Nephron progenitor cell (in vitro differentiated cells): Measurements from ENCODE around the gene JAK1.

Source experiments
- DNase-seq: peaks from one replicate; pipeline ENCODE4 v3.0.0; 2021
- H3K27ac Mint-ChIP-seq: 2 replicates; pipeline ENCODE4 v1.8.0; 2021; ENCODE audit warnings: mild to moderate bottlenecking, moderate library complexity, mixed read lengths
- H3K27me3 Mint-ChIP-seq: 2 replicates; pipeline ENCODE4 v1.8.0; 2021; ENCODE audit warnings: mild to moderate bottlenecking, low read depth, mixed read lengths; ENCODE audit not compliant: poor library complexity
- H3K36me3 Mint-ChIP-seq: 2 replicates; pipeline ENCODE4 v1.8.0; 2021; ENCODE audit warnings: low read depth, mixed read lengths
- H3K4me1 Mint-ChIP-seq: 2 replicates; pipeline ENCODE4 v1.8.0; 2021; ENCODE audit warnings: mixed read lengths
- H3K4me3 Mint-ChIP-seq: 2 replicates; pipeline ENCODE4 v1.8.0; 2021; ENCODE audit warnings: mild to moderate bottlenecking, moderate library complexity, mixed read lengths
- H3K9me3 Mint-ChIP-seq: 2 replicates; pipeline ENCODE4 v1.8.0; 2021; ENCODE audit warnings: mild to moderate bottlenecking, moderate library complexity, mixed read lengths
- CTCF ChIP-seq: fragments of 200-600 bp; sonication (generic); IDR thresholded peaks from 2 replicates; pipeline ENCODE4 v1.5.0; 2021; ENCODE audit warnings: antibody characterized with exemption

The JAK1 gene

GRCh38 chr1:64996541-64997257, 30.4 kb upstream of the JAK1 start:
- H3K36me3 Mint-ChIP-seq: peaks cover 25% of the 10 kb centered on the region
- H3K4me3 Mint-ChIP-seq: no peak overlapping the region
- no peak for TF ChIP-seq CTCF

GRCh38 chr1:64995316-64995715, 29.0 kb upstream of the JAK1 start:
- Mint-ChIP-seq H3K36me3 (peaks cover 32% of the 10 kb centered on the region), H3K9me3 (peaks cover 32% of the 10 kb centered on the region)

More at GRCh38 chr1:64996541-64997257, 30.4 kb upstream of the JAK1 start:
- peaks cover 7% of the 10 kb centered on the region for H3K4me1 Mint-ChIP-seq
- H3K9me3 Mint-ChIP-seq: peaks cover 33% of the 10 kb centered on the region
- peaks cover 27% of the 10 kb centered on the region for H3K27me3 Mint-ChIP-seq
- no peak overlapping the region for H3K27ac Mint-ChIP-seq
- no peak for DNase-seq

GRCh38 chr1:64986903-64987871, 20.8 kb upstream of the JAK1 start:
- Mint-ChIP-seq H3K27me3 (peaks cover 11% of the 10 kb centered on the region), H3K36me3 (peaks cover 7% of the 10 kb centered on the region), H3K27ac (no peak overlapping the region), H3K9me3 (no peaks in the 10 kb centered on the region), H3K4me3 (no peak overlapping the region), H3K4me1 (no peaks in the 10 kb centered on the region)
- no peak for TF ChIP-seq CTCF
- DNase-seq: no peak

More at GRCh38 chr1:64995316-64995715, 29.0 kb upstream of the JAK1 start:
- no peak for DNase-seq
- Mint-ChIP-seq H3K27ac (no peak overlapping the region), H3K4me1 (no peaks in the 10 kb centered on the region), H3K27me3 (peaks cover 14% of the 10 kb centered on the region), H3K4me3 (no peak overlapping the region)
- TF ChIP-seq CTCF: no peak

GRCh38 chr1:64984737-64985136, 18.4 kb upstream of the JAK1 start:
- no peak for DNase-seq
- Mint-ChIP-seq H3K27me3 (peaks cover 10% of the 10 kb centered on the region), H3K36me3 (no peaks in the 10 kb centered on the region), H3K27ac (no peak overlapping the region), H3K9me3 (no peaks in the 10 kb centered on the region), H3K4me3 (no peak overlapping the region), H3K4me1 (no peaks in the 10 kb centered on the region)
- TF ChIP-seq CTCF: no peak

GRCh38 chr1:64984106-64984505, 17.8 kb upstream of the JAK1 start:
- H3K4me3 Mint-ChIP-seq: no peak overlapping the region
- no peak for DNase-seq
- H3K9me3 Mint-ChIP-seq: no peaks in the 10 kb centered on the region
- no peak overlapping the region for H3K27ac Mint-ChIP-seq
- H3K27me3 Mint-ChIP-seq: peaks cover 10% of the 10 kb centered on the region
- H3K36me3 Mint-ChIP-seq: no peaks in the 10 kb centered on the region
- H3K4me1 Mint-ChIP-seq: no peaks in the 10 kb centered on the region
- TF ChIP-seq CTCF: no peak
